Left lung (tissue), 10 donors: ENCODE results near the gene DPYSL4. TPM values are rescaled to one million over a fixed set of nuclear protein-coding genes. Genes with fewer than 3 reads are reported as not detected.

Source experiments
- ATAC-seq: fragments of 200-7000 bp; cut with Tn5 transposase; one replicate; pipeline ENCODE4 v1.9.1; 2020; ENCODE audit warnings: moderate library complexity
- DNase-seq, 4 donors: peaks; one replicate each; pipeline ENCODE4 v3.0.0-alpha.2; 2013 to 2020
- H3K27ac ChIP-seq, 2 donors: fragments of 200-600 bp; sonication (generic) in 1 of 2; one replicate each; pipeline versions ENCODE4 v1.5.0 to v1.8.0; 2020 to 2021
- H3K27me3 ChIP-seq, 2 donors: fragments of 200-600 bp; sonication (generic) in 1 of 2; one replicate each; pipeline versions ENCODE4 v1.5.0 to v1.8.0; 2020 to 2021
- H3K36me3 ChIP-seq, 2 donors: fragments of 200-600 bp; sonication (generic) in 1 of 2; one replicate each; pipeline versions ENCODE4 v1.5.0 to v1.8.0; 2020 to 2021
- H3K4me1 ChIP-seq, 2 donors: fragments of 200-600 bp; one replicate each; pipeline ENCODE4 v1.8.0; 2021
- H3K4me3 ChIP-seq, 2 donors: fragments of 200-600 bp; sonication (generic) in 1 of 2; one replicate each; pipeline versions ENCODE4 v1.5.0 to v1.8.0; 2020 to 2021; ENCODE audit warnings: mild to moderate bottlenecking in 1 of 2
- H3K9me3 ChIP-seq, 2 donors: fragments of 200-600 bp; sonication (generic) in 1 of 2; one replicate each; pipeline versions ENCODE4 v1.5.0 to v1.8.0; 2020 to 2021
- intact Hi-C, 2 donors: fragments of 100-400 bp; cut with DNase I; formaldehyde crosslinking; loops; one replicate each; pipeline versions ENCODE4 v1.11.2 to v1.14.2; 2022
- polyA plus RNA-seq, 6 donors: library from polyadenylated mRNA; unstranded; fragments of 120-200 nt; gene quantifications; one replicate each; pipeline ENCODE4 v1.2.1, GENCODE V29; 2013; ENCODE audit not compliant: insufficient read length in 6 of 6
- total RNA-seq, 2 donors: library from RNA; stranded (reverse); fragmentation: NEBNext Ultra II Directional; extraction: Animal tissue kit (Norgen Biotek cat#: 25700); gene quantifications; one replicate each; pipeline ENCODE4 v1.2.1, GENCODE V29; 2021
- TF ChIP-seq, protein P1 (sequence below), 2 donors: fragments of 200-600 bp; sonication (generic) in 1 of 2; IDR thresholded peaks; one replicate each; pipeline versions ENCODE4 v1.5.0 to v1.8.0; 2021; ENCODE audit warnings: antibody characterized with exemption in 2 of 2
- donor health status: DM: no; HTN: yes; CAD: no.
- donor health status: DM: no; HTN: no; CAD: no.

DPYSL4 gene
- total and polyA plus RNA-seq, 8 donors: 1.3 to 14.6 (median 10.4) TPM

DNA sequence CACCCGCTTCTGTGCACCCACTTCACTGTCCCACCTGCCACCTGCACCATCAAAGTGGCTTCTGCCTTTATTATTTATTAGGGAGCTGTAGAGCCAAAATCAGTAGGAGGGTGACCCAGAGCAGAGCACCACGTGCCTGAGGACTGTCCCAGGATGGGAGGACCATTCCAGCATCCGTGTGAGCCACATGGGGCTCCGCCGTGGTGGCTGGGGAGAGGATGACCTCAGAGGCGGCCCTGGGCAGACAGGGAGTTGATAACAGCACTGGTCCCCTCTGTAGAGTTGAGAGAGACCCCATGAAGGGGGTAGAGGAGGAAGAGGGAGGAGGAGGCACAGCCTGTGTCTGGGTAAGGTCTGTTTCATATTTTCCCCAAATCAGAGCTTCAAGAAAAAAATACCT lies 8.7 kb upstream of the DPYSL4 start:
- DNase-seq (no peak), ATAC-seq (no peak)
- no peak overlapping the region for H3K4me3 ChIP-seq
- peaks cover 0 to 63% of the 10 kb centered on the region in 2 donors for H3K27me3 ChIP-seq
- H3K36me3 ChIP-seq: no peaks in the 10 kb centered on the region
- intact Hi-C loops: no loop called here
- H3K27ac ChIP-seq: no peak overlapping the region
- no peaks in the 10 kb centered on the region for H3K4me1 ChIP-seq
- H3K9me3 ChIP-seq: no peaks in the 10 kb centered on the region
- TF ChIP-seq, protein P1, sequence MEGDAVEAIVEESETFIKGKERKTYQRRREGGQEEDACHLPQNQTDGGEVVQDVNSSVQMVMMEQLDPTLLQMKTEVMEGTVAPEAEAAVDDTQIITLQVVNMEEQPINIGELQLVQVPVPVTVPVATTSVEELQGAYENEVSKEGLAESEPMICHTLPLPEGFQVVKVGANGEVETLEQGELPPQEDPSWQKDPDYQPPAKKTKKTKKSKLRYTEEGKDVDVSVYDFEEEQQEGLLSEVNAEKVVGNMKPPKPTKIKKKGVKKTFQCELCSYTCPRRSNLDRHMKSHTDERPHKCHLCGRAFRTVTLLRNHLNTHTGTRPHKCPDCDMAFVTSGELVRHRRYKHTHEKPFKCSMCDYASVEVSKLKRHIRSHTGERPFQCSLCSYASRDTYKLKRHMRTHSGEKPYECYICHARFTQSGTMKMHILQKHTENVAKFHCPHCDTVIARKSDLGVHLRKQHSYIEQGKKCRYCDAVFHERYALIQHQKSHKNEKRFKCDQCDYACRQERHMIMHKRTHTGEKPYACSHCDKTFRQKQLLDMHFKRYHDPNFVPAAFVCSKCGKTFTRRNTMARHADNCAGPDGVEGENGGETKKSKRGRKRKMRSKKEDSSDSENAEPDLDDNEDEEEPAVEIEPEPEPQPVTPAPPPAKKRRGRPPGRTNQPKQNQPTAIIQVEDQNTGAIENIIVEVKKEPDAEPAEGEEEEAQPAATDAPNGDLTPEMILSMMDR (IDR thresholded peaks at IDR 0.05): no peak

DNA sequence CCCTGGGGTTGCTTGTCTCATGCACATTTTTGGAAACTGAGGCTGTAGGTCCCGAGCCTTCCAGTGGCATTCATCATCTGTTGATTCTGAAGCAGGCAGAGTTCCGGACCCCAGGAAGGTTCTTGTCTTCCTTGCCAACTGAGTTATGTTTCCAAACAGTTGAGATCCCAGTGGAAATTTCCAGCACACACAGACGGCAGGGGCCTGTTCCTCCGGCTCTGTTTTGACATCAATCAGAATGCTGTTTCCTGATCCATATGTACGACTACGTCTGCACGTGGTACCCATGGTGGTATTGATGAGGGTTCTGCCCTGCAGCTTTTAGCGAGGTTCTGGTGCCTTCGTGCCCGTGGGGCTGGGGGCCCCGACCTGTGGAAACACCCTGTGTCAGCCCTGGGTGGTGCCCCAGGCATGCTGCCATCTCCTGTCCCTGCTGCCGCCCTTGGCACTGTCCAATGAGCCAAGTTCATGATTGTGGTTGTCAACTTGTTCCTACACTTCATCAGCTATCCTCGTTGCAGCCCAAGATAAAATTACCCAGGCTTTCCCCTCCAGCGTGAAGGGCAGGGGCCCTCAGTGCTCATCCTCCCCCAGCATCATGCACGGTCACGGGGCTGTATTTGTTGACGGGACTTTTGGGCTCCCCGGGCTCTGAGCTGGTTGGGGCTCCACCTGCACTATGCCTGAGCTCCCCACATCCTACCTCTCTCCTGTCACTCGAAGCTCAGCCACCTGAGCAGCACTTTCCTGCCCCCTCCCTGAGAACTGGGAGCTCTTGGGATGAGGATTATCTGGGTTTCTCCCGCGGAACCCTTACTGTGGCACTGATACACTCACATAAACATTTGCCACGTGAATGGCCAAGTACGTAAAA lies 7.8 kb upstream of the DPYSL4 start:
- Histone ChIP-seq H3K27ac (no peak overlapping the region), H3K4me3 (no peak overlapping the region), H3K36me3 (no peaks in the 10 kb centered on the region), H3K27me3 (peaks cover 0 to 72% of the 10 kb centered on the region in 2 donors), H3K9me3 (no peaks in the 10 kb centered on the region), H3K4me1 (no peaks in the 10 kb centered on the region)
- TF ChIP-seq, protein P1 (IDR thresholded peaks at IDR 0.05): no peak
- intact Hi-C loops: no loop called here
- no peak for ATAC-seq
- DNase-seq: no peak

DNA sequence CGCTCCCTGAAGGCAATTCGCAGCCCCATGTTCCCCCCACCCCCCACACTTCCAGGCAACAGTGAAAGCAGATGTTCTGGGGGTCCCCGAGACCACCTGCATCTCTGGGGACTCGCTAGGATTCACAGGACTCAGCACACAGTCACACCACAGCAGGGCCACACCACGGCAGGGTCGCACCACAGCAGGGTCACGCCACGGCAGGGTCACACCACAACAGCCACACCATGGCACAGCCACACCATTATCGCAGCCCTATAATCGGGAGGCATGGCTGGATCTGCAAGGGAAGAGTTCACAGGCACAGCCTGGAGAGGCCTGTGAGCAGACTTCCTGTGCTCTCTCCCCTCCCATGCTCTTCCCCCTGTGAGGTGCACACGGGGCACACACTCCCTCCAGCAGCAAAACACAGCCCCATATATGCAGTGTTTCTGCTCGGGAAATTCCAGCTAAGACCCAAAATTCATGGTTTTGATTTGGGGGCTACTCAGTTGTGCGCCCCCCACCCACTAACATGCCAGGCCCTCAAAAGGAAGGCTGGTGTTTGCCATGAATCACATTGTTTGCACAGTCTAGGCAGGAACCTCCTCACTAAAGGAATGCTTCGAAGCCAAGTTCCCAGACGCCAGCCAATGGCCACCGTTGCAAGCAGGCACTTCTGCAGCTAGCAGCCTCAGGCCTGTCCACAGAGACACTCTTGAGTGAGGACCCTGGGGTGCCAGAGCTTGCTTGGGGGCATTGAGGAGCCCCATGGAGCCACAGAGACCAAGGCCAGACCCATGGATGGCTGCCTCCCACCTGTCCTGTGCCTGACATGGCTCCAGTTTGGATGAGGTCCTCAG lies 7.0 kb upstream of the DPYSL4 start:
- peaks cover 1 to 80% of the 10 kb centered on the region in 2 donors for H3K27me3 ChIP-seq
- no peak for DNase-seq
- intact Hi-C loops: no loop called here

DNA sequence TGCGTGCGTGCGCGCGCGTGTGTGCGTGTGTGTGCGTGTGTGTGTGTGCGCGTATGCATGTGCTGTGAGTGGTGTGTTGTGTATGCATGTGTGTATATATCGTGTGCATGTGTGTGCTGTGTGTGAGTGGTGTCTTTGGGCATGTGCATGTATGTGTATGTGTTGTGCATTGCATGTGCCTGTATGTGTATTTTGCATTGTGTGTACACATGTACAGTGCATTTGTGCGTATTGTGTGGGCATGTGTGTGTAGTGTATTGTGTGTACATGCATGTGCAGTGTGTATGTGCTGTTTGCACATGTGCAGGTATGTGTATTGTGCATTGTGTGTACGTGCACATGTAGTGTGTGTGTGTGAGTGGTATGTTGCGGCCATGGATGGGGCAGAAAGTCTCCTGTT lies 6.0 kb upstream of the DPYSL4 start:
- DNase-seq (no peak), ATAC-seq (no peak)
- no peaks in the 10 kb centered on the region for H3K36me3 ChIP-seq
- TF ChIP-seq, protein P1 (IDR thresholded peaks at IDR 0.05): no peak
- H3K4me3 ChIP-seq: no peak overlapping the region
- H3K27ac ChIP-seq: no peak overlapping the region
- peaks cover 11 to 83% of the 10 kb centered on the region in 2 donors for H3K27me3 ChIP-seq
- H3K4me1 ChIP-seq: peaks cover 0 to 5% of the 10 kb centered on the region in 2 donors
- no peaks in the 10 kb centered on the region for H3K9me3 ChIP-seq
- intact Hi-C loops: no loop called here

More for the DNA sequence above, 7.0 kb upstream of the DPYSL4 start:
- Histone ChIP-seq H3K36me3 (no peaks in the 10 kb centered on the region), H3K4me3 (no peak overlapping the region), H3K27ac (no peak overlapping the region), H3K9me3 (no peaks in the 10 kb centered on the region), H3K4me1 (no peaks in the 10 kb centered on the region)
- TF ChIP-seq, protein P1 (IDR thresholded peaks at IDR 0.05): no peak
- ATAC-seq: peak; percentile 63
